Activated naive CD4-positive, alpha-beta T cell treated with anti-CD3 and anti-CD28 coated beads, Interleukin-2, amount 10 ng/mL, durations not matched to agents 7 days and 5 days (primary cell): ENCODE results near the gene SLC7A14.
"Not testable (repeated sequence)": the region's sequence is repeated elsewhere in the genome, so short reads cannot be mapped to it uniquely, and the experiment has no call there.

Experiments used
- CTCF ChIA-PET: fragments of 350-600 bp; sonication (Branson Sonifier 250); formaldehyde crosslinking; loops from one replicate; lab custom pipeline; 2021; ENCODE audit warnings: antibody characterized with exemption; lab: Charles Lee
- DNase-seq: peaks from one replicate; pipeline ENCODE4 v3.0.0-alpha.2; 2020
- H3K27ac Mint-ChIP-seq: one replicate; pipeline ENCODE4 v1.8.0; 2021; ENCODE audit warnings: mild to moderate bottlenecking, moderate library complexity, mixed read lengths
- H3K27me3 Mint-ChIP-seq: one replicate; pipeline ENCODE4 v1.8.0; 2021; ENCODE audit warnings: mild to moderate bottlenecking, mixed read lengths
- H3K36me3 Mint-ChIP-seq: one replicate; pipeline ENCODE4 v1.8.0; 2021; ENCODE audit warnings: mixed read lengths
- H3K4me1 Mint-ChIP-seq: one replicate; pipeline ENCODE4 v1.8.0; 2021; ENCODE audit warnings: mixed read lengths
- H3K4me3 Mint-ChIP-seq: one replicate; pipeline ENCODE4 v1.8.0; 2021; ENCODE audit warnings: mild to moderate bottlenecking, moderate library complexity, mixed read lengths
- H3K9me3 Mint-ChIP-seq: one replicate; pipeline ENCODE4 v1.8.0; 2021; ENCODE audit warnings: mixed read lengths

Gene SLC7A14

DNA sequence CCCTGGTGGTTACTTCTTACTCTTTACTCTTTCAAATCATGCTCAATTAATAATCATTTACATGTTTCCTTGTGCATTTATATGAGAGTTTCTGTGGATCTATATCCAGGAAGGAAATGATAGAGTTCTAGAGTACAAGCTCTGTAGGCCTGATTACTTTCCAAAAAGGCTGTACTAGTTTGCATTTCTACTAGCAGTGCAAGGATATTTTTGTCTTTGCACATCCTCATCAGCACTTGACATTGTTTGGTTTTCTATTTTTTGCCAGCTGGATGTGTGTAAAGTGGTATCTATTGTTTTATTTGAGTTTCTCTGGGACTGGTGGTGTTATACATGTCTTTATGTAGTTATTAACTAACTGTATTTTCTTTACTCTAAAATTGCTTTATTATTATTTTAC, 19.6 kb upstream of the SLC7A14 start:
- Mint-ChIP-seq H3K9me3 (no peaks in the 10 kb centered on the region), H3K4me3 (no peak overlapping the region), H3K4me1 (no peaks in the 10 kb centered on the region), H3K27me3 (peaks cover 3% of the 10 kb centered on the region), H3K36me3 (no peaks in the 10 kb centered on the region), H3K27ac (no peak overlapping the region)
- CTCF ChIA-PET, result no interaction called here
- DNase-seq, result no peak

GRCh38 chr3:170603770-170604510, 18.1 kb upstream of the SLC7A14 start:
- no peak overlapping the region for H3K4me3 Mint-ChIP-seq
- H3K9me3 Mint-ChIP-seq, result no peaks in the 10 kb centered on the region
- no peak overlapping the region for H3K27ac Mint-ChIP-seq
- H3K4me1 Mint-ChIP-seq, result no peaks in the 10 kb centered on the region
- H3K36me3 Mint-ChIP-seq, result no peaks in the 10 kb centered on the region
- H3K27me3 Mint-ChIP-seq, result peaks cover 3% of the 10 kb centered on the region
- DNase-seq, result no peak
- CTCF ChIA-PET, result no interaction called here

GRCh38 chr3:170602556-170602955, 16.7 kb upstream of the SLC7A14 start:
- Mint-ChIP-seq H3K27me3 (peaks cover 3% of the 10 kb centered on the region), H3K4me1 (no peaks in the 10 kb centered on the region), H3K4me3 (no peak overlapping the region), H3K27ac (no peak overlapping the region), H3K9me3 (no peaks in the 10 kb centered on the region), H3K36me3 (no peaks in the 10 kb centered on the region)
- DNase-seq, result no peak
- CTCF ChIA-PET, result no interaction called here

- no peaks in the 10 kb centered on the region for H3K9me3 Mint-ChIP-seq
- no peaks in the 10 kb centered on the region for H3K27me3 Mint-ChIP-seq
- no peak for DNase-seq
- CTCF ChIA-PET, result no interaction called here
- H3K36me3 Mint-ChIP-seq, result no peaks in the 10 kb centered on the region
- H3K4me1 Mint-ChIP-seq, result no peaks in the 10 kb centered on the region
- H3K4me3 Mint-ChIP-seq, result no peak overlapping the region
- H3K27ac Mint-ChIP-seq, result no peak overlapping the region
These were observed 14.2 kb upstream of the SLC7A14 start for GRCh38 chr3:170600005-170600624.

- Mint-ChIP-seq H3K27ac (no peak overlapping the region), H3K9me3 (no peaks in the 10 kb centered on the region), H3K27me3 (no peaks in the 10 kb centered on the region), H3K36me3 (no peaks in the 10 kb centered on the region), H3K4me1 (no peaks in the 10 kb centered on the region), H3K4me3 (no peak overlapping the region)
- CTCF ChIA-PET, result no interaction called here
- no peak for DNase-seq
These were observed 13.2 kb upstream of the SLC7A14 start for GRCh38 chr3:170599091-170599490.

DNA sequence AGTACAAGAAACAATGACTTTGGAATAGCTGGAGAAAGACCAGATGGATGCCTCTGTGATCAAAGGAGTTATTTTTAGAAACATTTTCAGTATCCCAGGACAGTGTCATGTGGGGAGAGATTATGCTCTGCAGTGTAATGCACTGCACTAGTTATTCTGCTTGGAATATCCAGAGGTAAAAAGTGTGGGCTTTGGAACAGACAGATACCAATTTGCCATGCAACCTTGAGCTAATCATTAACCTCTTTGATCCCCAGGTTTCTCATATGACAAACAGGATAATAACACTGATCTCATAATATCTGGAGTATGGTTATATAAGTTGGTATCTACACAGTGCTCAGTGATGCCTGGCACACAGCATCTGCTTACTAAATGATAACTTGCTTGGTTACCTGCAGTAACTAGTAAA, 12.2 kb upstream of the SLC7A14 start:
- no peak for DNase-seq
- Mint-ChIP-seq H3K27me3 (no peaks in the 10 kb centered on the region), H3K4me3 (no peak overlapping the region), H3K4me1 (no peaks in the 10 kb centered on the region), H3K36me3 (no peaks in the 10 kb centered on the region), H3K9me3 (no peaks in the 10 kb centered on the region), H3K27ac (no peak overlapping the region)
- CTCF ChIA-PET, result no interaction called here

DNA sequence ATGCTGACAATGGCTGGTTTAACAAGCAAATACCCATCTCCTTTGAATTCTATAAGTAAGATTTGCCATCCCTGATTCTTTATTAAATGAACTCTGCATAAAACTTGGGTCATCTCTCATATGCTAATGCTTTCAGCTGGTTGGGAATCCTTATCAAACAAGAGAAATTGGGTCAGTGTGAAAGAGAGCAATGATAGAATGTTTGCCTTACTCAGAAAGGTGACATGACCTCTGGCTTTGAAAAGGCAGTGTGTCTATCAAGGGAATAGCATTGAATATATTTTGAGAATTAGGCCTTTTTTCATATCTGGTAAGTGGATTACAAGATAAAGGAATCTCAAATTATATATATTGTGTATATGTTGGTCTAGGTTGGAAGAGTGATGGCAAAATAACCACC, 8.7 kb upstream of the SLC7A14 start:
- CTCF ChIA-PET, result no interaction called here
- H3K27ac Mint-ChIP-seq, result no peak overlapping the region
- no peaks in the 10 kb centered on the region for H3K9me3 Mint-ChIP-seq
- DNase-seq, result no peak
- no peak overlapping the region for H3K4me3 Mint-ChIP-seq
- peaks cover 4% of the 10 kb centered on the region for H3K27me3 Mint-ChIP-seq
- H3K4me1 Mint-ChIP-seq, result no peaks in the 10 kb centered on the region
- H3K36me3 Mint-ChIP-seq, result no peaks in the 10 kb centered on the region

DNA sequence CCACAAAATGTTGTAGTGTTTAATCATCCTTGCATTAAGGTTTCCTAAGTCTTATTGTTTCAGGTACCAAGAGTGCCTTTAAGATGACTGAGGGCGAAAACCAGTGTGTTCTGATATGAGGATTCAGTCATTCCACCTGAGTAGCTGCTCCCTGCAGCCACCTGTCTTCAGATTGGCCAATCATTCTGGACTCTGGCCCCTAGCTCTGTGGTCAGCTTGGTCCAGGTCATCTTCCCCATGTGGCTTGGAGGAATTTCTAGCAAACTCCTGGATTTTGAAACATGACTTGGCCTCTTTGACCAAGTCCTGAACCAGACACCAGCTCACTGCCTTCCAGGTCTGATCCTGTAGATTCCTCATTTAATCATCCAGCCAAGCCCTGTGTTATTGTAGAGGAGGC, 7.8 kb upstream of the SLC7A14 start:
- no peaks in the 10 kb centered on the region for H3K9me3 Mint-ChIP-seq
- H3K27me3 Mint-ChIP-seq, result peaks cover 7% of the 10 kb centered on the region
- no peak overlapping the region for H3K27ac Mint-ChIP-seq
- CTCF ChIA-PET, result no interaction called here
- no peak for DNase-seq
- no peak overlapping the region for H3K4me3 Mint-ChIP-seq
- H3K36me3 Mint-ChIP-seq, result no peaks in the 10 kb centered on the region
- no peaks in the 10 kb centered on the region for H3K4me1 Mint-ChIP-seq

DNA sequence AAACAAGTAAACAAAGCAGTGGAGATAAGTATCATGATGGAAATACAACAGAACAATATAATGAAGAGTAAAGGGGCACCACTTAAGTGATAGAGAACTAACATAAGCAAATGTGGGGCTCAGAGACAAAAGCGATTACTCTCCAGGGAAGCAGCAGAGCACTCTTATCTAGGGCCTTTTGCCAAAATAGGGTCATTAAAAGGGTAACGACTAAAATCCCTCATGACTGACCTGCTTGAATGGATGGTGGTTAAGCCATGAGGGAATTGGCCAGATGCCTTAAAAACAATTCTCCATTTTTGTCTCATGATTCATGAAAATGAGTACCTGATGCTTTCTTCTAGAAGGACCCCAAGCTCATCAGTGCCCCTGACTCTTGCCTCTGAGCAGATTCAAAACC, 3.2 kb upstream of the SLC7A14 start:
- CTCF ChIA-PET, result no interaction called here
- H3K27me3 Mint-ChIP-seq, result peaks cover 38% of the 10 kb centered on the region
- no peaks in the 10 kb centered on the region for H3K4me1 Mint-ChIP-seq
- H3K36me3 Mint-ChIP-seq, result no peaks in the 10 kb centered on the region
- no peaks in the 10 kb centered on the region for H3K9me3 Mint-ChIP-seq
- DNase-seq, result no peak
- no peak overlapping the region for H3K27ac Mint-ChIP-seq
- H3K4me3 Mint-ChIP-seq, result no peak overlapping the region

GRCh38 chr3:170585008-170585936, 603 bp downstream of the SLC7A14 start:
- Mint-ChIP-seq H3K27ac (no peak overlapping the region), H3K4me1 (no peaks in the 10 kb centered on the region), H3K27me3 (peaks cover 41% of the 10 kb centered on the region), H3K4me3 (no peak overlapping the region), H3K36me3 (no peaks in the 10 kb centered on the region), H3K9me3 (no peaks in the 10 kb centered on the region)
- CTCF ChIA-PET, result interaction anchor here (1.4 kb wide), 1 partner anchor 171 kb away, joined by 3 read pairs; no protein-coding TSS in a partner anchor
- no peak for DNase-seq

- no peaks in the 10 kb centered on the region for H3K9me3 Mint-ChIP-seq
- DNase-seq, result peak; percentile 75
- H3K36me3 Mint-ChIP-seq, result no peaks in the 10 kb centered on the region
- H3K27me3 Mint-ChIP-seq, result peaks cover 41% of the 10 kb centered on the region
- no peak overlapping the region for H3K4me3 Mint-ChIP-seq
- no peak overlapping the region for H3K27ac Mint-ChIP-seq
- H3K4me1 Mint-ChIP-seq, result no peaks in the 10 kb centered on the region
- CTCF ChIA-PET, result interaction anchor here (1.4 kb wide), 1 partner anchor 171 kb away, joined by 3 read pairs; no protein-coding TSS in a partner anchor
These were observed 1.3 kb downstream of the SLC7A14 start for GRCh38 chr3:170584585-170585007.

GRCh38 chr3:170579646-170580045, 6.2 kb downstream of the SLC7A14 start:
- H3K9me3 Mint-ChIP-seq, result no peaks in the 10 kb centered on the region
- CTCF ChIA-PET, result no interaction called here
- peaks cover 12% of the 10 kb centered on the region for H3K27me3 Mint-ChIP-seq

DNA sequence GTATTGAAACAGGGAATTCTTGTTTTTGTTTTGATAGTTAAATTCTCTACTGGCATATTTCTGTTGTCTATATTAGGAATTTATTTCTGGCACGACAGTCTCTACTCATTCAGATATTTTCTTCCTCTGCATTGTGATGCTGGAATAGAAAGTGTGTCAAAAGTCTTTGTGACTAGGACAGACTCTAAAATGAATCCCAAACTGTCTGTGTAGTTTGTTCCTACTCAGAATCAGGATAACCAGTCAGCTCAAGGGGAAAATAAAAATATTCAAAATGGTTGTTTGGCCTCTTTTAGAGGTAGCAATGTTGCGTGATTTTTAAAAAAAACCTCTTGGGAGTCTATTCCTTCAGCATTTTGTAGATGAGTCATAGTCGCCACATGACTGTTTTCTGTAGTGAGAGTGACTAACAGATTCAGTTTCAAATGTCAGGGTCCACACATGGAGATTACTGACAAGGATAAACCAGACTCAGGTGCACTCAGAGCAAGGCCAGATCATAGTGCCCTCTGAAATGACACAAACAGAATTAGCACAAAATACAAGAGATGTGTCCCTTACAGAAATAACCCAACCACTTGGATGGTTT, 13.1 kb downstream of the SLC7A14 start:
- H3K9me3 Mint-ChIP-seq, result no peaks in the 10 kb centered on the region
- no peaks in the 10 kb centered on the region for H3K36me3 Mint-ChIP-seq
- H3K4me1 Mint-ChIP-seq, result no peaks in the 10 kb centered on the region
- H3K27me3 Mint-ChIP-seq, result no peaks in the 10 kb centered on the region
- no peak for DNase-seq
- H3K4me3 Mint-ChIP-seq, result no peak overlapping the region
- CTCF ChIA-PET, result interaction anchor here (0.6 kb wide), 1 partner anchor 1694 kb away, joined by 3 read pairs; no protein-coding TSS in a partner anchor
- H3K27ac Mint-ChIP-seq, result no peak overlapping the region

More at GRCh38 chr3:170579646-170580045, 6.2 kb downstream of the SLC7A14 start:
- DNase-seq, result no peak
- Mint-ChIP-seq H3K27ac (no peak overlapping the region), H3K4me1 (no peaks in the 10 kb centered on the region), H3K36me3 (no peaks in the 10 kb centered on the region), H3K4me3 (no peak overlapping the region)

- H3K4me1 Mint-ChIP-seq, result peaks cover 14% of the 10 kb centered on the region
- H3K27ac Mint-ChIP-seq, H3K36me3 Mint-ChIP-seq, DNase-seq, CTCF ChIA-PET, H3K4me3 Mint-ChIP-seq, H3K9me3 Mint-ChIP-seq, H3K27me3 Mint-ChIP-seq: not testable (repeated sequence)
These were observed 18.3 kb downstream of the SLC7A14 start for GRCh38 chr3:170567598-170567997.
